ENCODE data around the gene PPARA. TPM values are rescaled to one million over a fixed set of nuclear protein-coding genes. Genes with fewer than 3 reads are reported as not detected.

The PPARA gene
- total and polyA plus RNA-seq, 2 of the 4 experiments (the other 2 are of a cell fraction), result 3.1 to 7.0 TPM

DNA sequence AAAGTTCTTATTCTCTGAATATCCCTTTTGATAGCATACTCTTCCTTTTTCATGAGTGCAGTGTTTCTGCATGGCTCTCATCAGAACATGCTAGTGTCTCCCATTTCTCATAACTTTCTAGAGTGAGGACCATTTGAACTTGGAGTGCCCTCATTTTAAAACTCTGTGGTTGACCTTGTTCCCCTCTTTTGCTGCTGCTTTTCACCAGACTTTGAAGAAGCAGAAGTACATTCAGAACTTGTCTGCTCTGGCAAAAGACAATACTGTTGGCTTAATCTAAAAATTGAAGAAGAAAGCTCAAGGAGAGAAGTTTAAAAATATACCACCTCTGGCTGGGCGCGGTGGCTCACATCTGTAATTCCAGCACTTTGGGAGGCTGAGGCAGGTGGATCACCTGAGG, 35.0 kb downstream of the PPARA start:
- no peak overlapping the region for H3K4me2 ChIP-seq (ENCODE audit: low read depth, low read length)
- H3K9ac ChIP-seq (ENCODE audit: low read depth, low read length), result no peak overlapping the region
- H4K5ac ChIP-seq (ENCODE audit: low read depth, low read length), result no peak overlapping the region
- POLR2A ChIA-PET (ENCODE audit: unreplicated experiment), result no interaction called here
- H4K91ac ChIP-seq (ENCODE audit: insufficient read depth, low read depth, low read length), result no peak overlapping the region
- H2AK5ac ChIP-seq (ENCODE audit: low read depth, low read length), result no peak overlapping the region
- no peak overlapping the region for H3K23ac ChIP-seq (ENCODE audit: low read depth, low read length)
- no peak overlapping the region for H2BK15ac ChIP-seq (ENCODE audit: low read depth, low read length)
- peaks cover 7% of the 10 kb centered on the region in 2 experiments; a peak in 2 of 4 replicates for H3K79me1 ChIP-seq (ENCODE audit: low read depth in 1 of 2, low read length in 2 of 2)
- CTCF ChIA-PET, result interaction anchor here (1.2 kb wide), 1 partner anchor 9 kb away, joined by 5 read pairs; no protein-coding TSS in a partner anchor
- H2AK9ac ChIP-seq (replicated peaks; ENCODE audit: low read depth, low read length, poor library complexity), result no peak overlapping the region
- no peaks in the 10 kb centered on the region for H3K4me1 ChIP-seq (ENCODE audit: control insufficient read depth, insufficient read depth, low read length)
- intact Hi-C loops (cut with micrococcal nuclease), result no loop called here
- no peak overlapping the region for H3K27ac ChIP-seq (ENCODE audit: insufficient read depth, low read length)
- H2BK5ac ChIP-seq (ENCODE audit: low read depth, low read length, poor library complexity, severe bottlenecking), result no peak overlapping the region
- peaks cover 19% of the 10 kb centered on the region for H3K36me3 ChIP-seq (ENCODE audit: control insufficient read depth, insufficient read depth, low read length)
- no peaks in the 10 kb centered on the region; the same call in 1 of the 2 replicates for H4K20me1 ChIP-seq (ENCODE audit: insufficient read depth, low read length)
- in situ Hi-C loops (cut with MboI; ENCODE audit: low sequenced_read_pairs), result no loop called here
- DNase-seq, result no peak
- no peak overlapping the region for H3K4me3 ChIP-seq (ENCODE audit: insufficient read depth, low read depth, low read length)
- H2AFZ ChIP-seq (replicated peaks; ENCODE audit: low read length, poor library complexity), result no peak overlapping the region
- H4K8ac ChIP-seq (ENCODE audit: low read depth in 2 of 2, low read length in 2 of 2), result no peak overlapping the region
- dilution Hi-C loops (cut with HindIII; ENCODE audit: low sequenced_read_pairs, unreplicated experiment), result no loop called here
- ATAC-seq (ENCODE audit: low read depth), result no peak
- no peak overlapping the region for H3K4ac ChIP-seq (ENCODE audit: low read depth, low read length)
- H3K14ac ChIP-seq (replicated peaks; ENCODE audit: low read depth, low read length), result no peak overlapping the region
- peaks cover 15% of the 10 kb centered on the region for H3K9me3 ChIP-seq (ENCODE audit: control insufficient read depth, insufficient read depth, low read length)
- H2BK120ac ChIP-seq (ENCODE audit: low read depth, low read length), result no peak overlapping the region
- BruUV-seq (replicated peaks), result no TSS peak
- H3K27me3 ChIP-seq (ENCODE audit: control insufficient read depth, insufficient read depth, low read length), result no peaks in the 10 kb centered on the region
- no peak overlapping the region for H2BK20ac ChIP-seq (ENCODE audit: low read depth, low read length)
- TF ChIP-seq RCOR1 (IDR thresholded peaks at IDR 0.05; ENCODE audit: insufficient replicate concordance, low read length) (no peak), MXI1 (IDR thresholded peaks at IDR 0.05; ENCODE audit: borderline replicate concordance, low read depth, low read length) (no peak), MAZ (IDR thresholded peaks at IDR 0.05; ENCODE audit: borderline replicate concordance, low read depth, low read length) (no peak), BHLHE40 (IDR thresholded peaks at IDR 0.05; ENCODE audit: low read depth, low read length) (no peak), SMC3 (IDR thresholded peaks at IDR 0.05; ENCODE audit: low read depth, low read length) (no peak), FOS (IDR thresholded peaks at IDR 0.05; ENCODE audit: low read depth, low read length) (no peak)
- TF ChIP-seq, protein P1, sequence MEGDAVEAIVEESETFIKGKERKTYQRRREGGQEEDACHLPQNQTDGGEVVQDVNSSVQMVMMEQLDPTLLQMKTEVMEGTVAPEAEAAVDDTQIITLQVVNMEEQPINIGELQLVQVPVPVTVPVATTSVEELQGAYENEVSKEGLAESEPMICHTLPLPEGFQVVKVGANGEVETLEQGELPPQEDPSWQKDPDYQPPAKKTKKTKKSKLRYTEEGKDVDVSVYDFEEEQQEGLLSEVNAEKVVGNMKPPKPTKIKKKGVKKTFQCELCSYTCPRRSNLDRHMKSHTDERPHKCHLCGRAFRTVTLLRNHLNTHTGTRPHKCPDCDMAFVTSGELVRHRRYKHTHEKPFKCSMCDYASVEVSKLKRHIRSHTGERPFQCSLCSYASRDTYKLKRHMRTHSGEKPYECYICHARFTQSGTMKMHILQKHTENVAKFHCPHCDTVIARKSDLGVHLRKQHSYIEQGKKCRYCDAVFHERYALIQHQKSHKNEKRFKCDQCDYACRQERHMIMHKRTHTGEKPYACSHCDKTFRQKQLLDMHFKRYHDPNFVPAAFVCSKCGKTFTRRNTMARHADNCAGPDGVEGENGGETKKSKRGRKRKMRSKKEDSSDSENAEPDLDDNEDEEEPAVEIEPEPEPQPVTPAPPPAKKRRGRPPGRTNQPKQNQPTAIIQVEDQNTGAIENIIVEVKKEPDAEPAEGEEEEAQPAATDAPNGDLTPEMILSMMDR (conservative IDR thresholded peaks at IDR 0.05; ENCODE audit: low read depth, low read length), result no peak
- TF ChIP-seq, protein P2, sequence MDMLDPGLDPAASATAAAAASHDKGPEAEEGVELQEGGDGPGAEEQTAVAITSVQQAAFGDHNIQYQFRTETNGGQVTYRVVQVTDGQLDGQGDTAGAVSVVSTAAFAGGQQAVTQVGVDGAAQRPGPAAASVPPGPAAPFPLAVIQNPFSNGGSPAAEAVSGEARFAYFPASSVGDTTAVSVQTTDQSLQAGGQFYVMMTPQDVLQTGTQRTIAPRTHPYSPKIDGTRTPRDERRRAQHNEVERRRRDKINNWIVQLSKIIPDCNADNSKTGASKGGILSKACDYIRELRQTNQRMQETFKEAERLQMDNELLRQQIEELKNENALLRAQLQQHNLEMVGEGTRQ (IDR thresholded peaks at IDR 0.05; ENCODE audit: low read depth, low read length), result no peak
- H3K18ac ChIP-seq (ENCODE audit: low read depth, low read length), result no peak overlapping the region
- H3K9me1 ChIP-seq (ENCODE audit: insufficient read depth, low read length), result peaks cover 6% of the 10 kb centered on the region; the same call in 1 of the 2 replicates
- no CpG with 5 or more reads among the region's 2 CpGs for WGBS, 2 experiments (ENCODE audit: extremely low coverage in 2 of 2, insufficient read length in 1 of 2)
- H3K56ac ChIP-seq (ENCODE audit: extremely low read depth, insufficient read depth, low read length), result no peak overlapping the region

All from IMR-90 (cell line).